ENCODE measurements around the gene MPP4. TPM values are rescaled to one million over a fixed set of nuclear protein-coding genes. Genes with fewer than 3 reads are reported as not detected.

Gene MPP4
- total RNA-seq, 1 experiment from 2014 or later, result 0.16 TPM

GRCh38 chr2:201643216-201643890 is 55.1 kb downstream of the MPP4 start, which contains the start of gene TMEM237:
TMEM237 (minus strand) TSS chr2:201643503; CDS start chr2:201643400, 103 bp downstream.
- H3K9me3 ChIP-seq, result no peaks in the 10 kb centered on the region
- H3K4me1 Mint-ChIP-seq (ENCODE audit: low read depth, unreplicated experiment), result peaks cover 18% of the 10 kb centered on the region
- H3K27me3 Mint-ChIP-seq (ENCODE audit: insufficient read depth, unreplicated experiment), result no peaks in the 10 kb centered on the region
- DNase-seq, result peak; percentile 46 to 47
- H3K4me1 ChIP-seq, result no peaks in the 10 kb centered on the region
- no peaks in the 10 kb centered on the region for H3K9me3 Mint-ChIP-seq (ENCODE audit: unreplicated experiment)
- no peak for TF ChIP-seq CTCF (IDR thresholded peaks at IDR 0.05; ENCODE audit: insufficient read depth in 1 of 2, low read depth in 1 of 2, low read length in 1 of 2, severe bottlenecking in 1 of 2, unreplicated experiment in 1 of 2)
- CTCF ChIA-PET, result interaction anchor here (1.5 kb wide), 1 partner anchor 191 kb away, joined by 3 read pairs; no protein-coding TSS in a partner anchor
- no TSS peak for BruUV-seq (replicated peaks)
- no peaks in the 10 kb centered on the region for H3K36me3 ChIP-seq (ENCODE audit: control insufficient read depth, insufficient read depth, low read length)
- no peaks in the 10 kb centered on the region for H3K27me3 ChIP-seq (replicated peaks; ENCODE audit: control insufficient read depth, insufficient read depth, low read length)
- H3K4me3 ChIP-seq (ENCODE audit: low read depth, low read length), result peak within 1 kb of the TSS; percentile 64
- intact Hi-C loops (cut with micrococcal nuclease; ENCODE audit: unreplicated experiment), result loop anchor here (2.0 to 10.0 kb wide), 3 partner anchors 193 to 409 kb away; partner anchors contain the start of genes STRADB and TRAK2
- peak within 1 kb of the TSS; percentile 92 for H3K4me3 Mint-ChIP-seq (ENCODE audit: unreplicated experiment)
- POLR2A ChIA-PET, result interaction anchor here (0.6 kb wide), 1 partner anchor 192 kb away, joined by 5 read pairs; the partner anchor contains the start of gene TRAK2
- H3K36me3 Mint-ChIP-seq (ENCODE audit: insufficient read depth, unreplicated experiment), result peaks cover 8% of the 10 kb centered on the region
- peak within 1 kb of the TSS; percentile 97 for H3K27ac Mint-ChIP-seq (ENCODE audit: unreplicated experiment)

- intact Hi-C loops (cut with micrococcal nuclease; ENCODE audit: unreplicated experiment), result loop anchor here (1.0 to 10.0 kb wide), 4 partner anchors 84 to 408 kb away; partner anchors contain the start of genes STRADB and TRAK2
- BruUV-seq (replicated peaks), result TSS peak; percentile 75
- CTCF ChIA-PET, result interaction anchor here (1.5 kb wide), 1 partner anchor 190 kb away, joined by 3 read pairs; no protein-coding TSS in a partner anchor
These were observed 55.7 kb downstream of the MPP4 start for GRCh38 chr2:201642579-201643215.

More at GRCh38 chr2:201642579-201643215, 55.7 kb downstream of the MPP4 start:
- POLR2A ChIA-PET, result no interaction called here
- no peaks in the 10 kb centered on the region for H3K27me3 Mint-ChIP-seq (ENCODE audit: insufficient read depth, unreplicated experiment)
- Histone ChIP-seq H3K4me1 (no peaks in the 10 kb centered on the region), H3K4me3 (ENCODE audit: low read depth, low read length) (peak overlapping the region; percentile 64), H3K9me3 (no peaks in the 10 kb centered on the region), H3K36me3 (ENCODE audit: control insufficient read depth, insufficient read depth, low read length) (no peaks in the 10 kb centered on the region), H3K27me3 (replicated peaks; ENCODE audit: control insufficient read depth, insufficient read depth, low read length) (no peaks in the 10 kb centered on the region)
- peaks cover 18% of the 10 kb centered on the region for H3K4me1 Mint-ChIP-seq (ENCODE audit: low read depth, unreplicated experiment)
- peak; percentile 85 to 94 for DNase-seq
- TF ChIP-seq CTCF (IDR thresholded peaks at IDR 0.05; ENCODE audit: insufficient read depth in 1 of 2, low read depth in 1 of 2, low read length in 1 of 2, severe bottlenecking in 1 of 2, unreplicated experiment in 1 of 2), result no peak
- H3K27ac Mint-ChIP-seq (ENCODE audit: unreplicated experiment), result peak overlapping the region; percentile 97
- H3K9me3 Mint-ChIP-seq (ENCODE audit: unreplicated experiment), result no peaks in the 10 kb centered on the region
- peak overlapping the region; percentile 92 for H3K4me3 Mint-ChIP-seq (ENCODE audit: unreplicated experiment)
- H3K36me3 Mint-ChIP-seq (ENCODE audit: insufficient read depth, unreplicated experiment), result peaks cover 8% of the 10 kb centered on the region

Measured in Caco-2 (cell line).